ENCODE results near the gene RAB5B. TPM values are rescaled to one million over a fixed set of nuclear protein-coding genes. Genes with fewer than 3 reads are reported as not detected.
"Not testable (repeated sequence)": the region's sequence is repeated elsewhere in the genome, so short reads cannot be mapped to it uniquely, and the experiment has no call there.

The RAB5B gene
- total RNA-seq, 2 experiments from 2014 or later = 51.9 to 52.9 TPM

DNA sequence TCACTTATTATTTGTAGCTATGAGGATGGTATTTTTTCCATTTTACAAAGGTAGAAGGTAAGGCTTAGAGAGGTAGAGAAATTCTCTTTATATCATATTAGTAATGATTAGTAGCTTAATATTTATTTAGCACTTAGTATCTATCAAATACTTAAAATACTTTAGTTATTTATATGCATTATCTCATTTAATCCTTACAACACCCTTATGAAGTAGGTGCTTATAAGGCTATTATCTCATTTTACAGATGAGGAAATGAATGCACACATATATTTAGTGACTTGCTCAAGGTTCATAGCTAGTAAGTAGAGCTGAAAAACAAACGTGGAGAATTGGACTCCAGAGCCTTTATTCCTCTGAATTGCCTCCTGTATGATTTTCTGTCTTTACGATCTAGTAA is 11.0 kb downstream of the RAB5B start:
- Mint-ChIP-seq H3K4me1 (ENCODE audit: low read depth) (peaks cover 6% of the 10 kb centered on the region), H3K9me3 (ENCODE audit: insufficient read depth) (no peaks in the 10 kb centered on the region), H3K36me3 (ENCODE audit: low read depth) (peaks cover 35% of the 10 kb centered on the region), H3K27ac (no peak overlapping the region), H3K4me3 (no peak overlapping the region), H3K27me3 (ENCODE audit: low read depth) (no peaks in the 10 kb centered on the region)
- CTCF ChIA-PET = interaction anchor here (1.0 to 3.1 kb wide), 6 partner anchors 8 to 247 kb away, joined by 3 to 30 read pairs (median 4); partner anchors contain the start of genes RAB5B and RNF41
- DNase-seq = no peak
- no peak for ATAC-seq
- POLR2A ChIA-PET = interaction anchor here (1.0 kb wide), 1 partner anchor 14 kb away, joined by 4 read pairs; no protein-coding TSS in a partner anchor

DNA sequence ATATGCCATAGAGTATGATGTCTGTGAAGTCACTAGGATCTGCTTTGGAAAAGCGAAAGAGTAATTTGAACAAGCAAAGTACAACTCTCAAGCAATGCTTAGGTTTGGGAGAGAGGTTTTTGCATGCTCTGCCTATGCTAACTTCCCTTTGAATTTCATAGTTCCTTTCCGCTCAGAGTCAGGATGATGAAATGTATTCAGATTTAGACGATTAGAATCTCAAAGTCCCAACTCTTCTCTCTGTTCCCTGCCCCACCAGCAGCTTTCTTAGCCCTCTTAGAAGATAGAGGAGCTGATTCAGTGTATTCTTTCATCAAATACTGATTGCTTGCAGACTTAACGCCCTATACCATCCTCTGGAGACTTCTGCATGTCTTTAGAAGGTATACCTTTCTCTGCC is 11.5 kb downstream of the RAB5B start:
- Mint-ChIP-seq H3K36me3 (ENCODE audit: low read depth) (peaks cover 38% of the 10 kb centered on the region), H3K27ac (no peak overlapping the region), H3K27me3 (ENCODE audit: low read depth) (no peaks in the 10 kb centered on the region), H3K4me3 (no peak overlapping the region), H3K9me3 (ENCODE audit: insufficient read depth) (no peaks in the 10 kb centered on the region), H3K4me1 (ENCODE audit: low read depth) (peaks cover 6% of the 10 kb centered on the region)
- ChIA-PET CTCF (interaction anchor here (1.0 to 3.1 kb wide), 5 partner anchors 8 to 247 kb away, joined by 3 to 30 read pairs (median 3); partner anchors contain the start of gene RNF41), POLR2A (interaction anchor here (0.6 to 1.7 kb wide), 2 partner anchors 11 to 78 kb away, joined by 3 to 6 read pairs; no protein-coding TSS in a partner anchor)
- DNase-seq (no peak), ATAC-seq (no peak)

DNA sequence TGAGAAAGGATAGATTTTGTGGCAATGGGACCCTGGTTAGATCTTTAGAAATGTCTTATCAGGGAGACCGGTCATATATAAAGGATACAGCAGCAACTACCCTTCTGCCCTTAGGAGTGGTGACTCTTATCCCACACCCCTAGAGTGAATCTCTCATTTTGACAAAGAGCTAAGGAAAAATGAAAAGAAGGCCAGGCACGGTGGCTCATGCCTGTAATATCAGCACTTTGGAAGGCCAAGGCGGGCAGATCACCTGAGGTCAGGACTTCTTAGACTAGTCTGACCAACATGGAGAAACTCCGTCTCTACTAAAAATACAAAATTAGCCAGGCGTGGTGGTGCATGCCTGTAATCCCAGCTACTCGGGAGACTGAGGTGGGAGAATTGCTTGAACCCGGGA is 12.1 kb downstream of the RAB5B start:
- ChIA-PET POLR2A (interaction anchor here (0.6 to 1.7 kb wide), 4 partner anchors 10 to 77 kb away, joined by 3 to 6 read pairs (median 4); partner anchors contain the start of gene RAB5B), CTCF (interaction anchor here (3.1 kb wide), 1 partner anchor 10 kb away, joined by 30 read pairs; no protein-coding TSS in a partner anchor)
- H3K4me3 Mint-ChIP-seq; H3K4me1 Mint-ChIP-seq (ENCODE audit: low read depth); H3K9me3 Mint-ChIP-seq (ENCODE audit: insufficient read depth); DNase-seq; H3K27ac Mint-ChIP-seq; H3K27me3 Mint-ChIP-seq (ENCODE audit: low read depth); ATAC-seq: not testable (repeated sequence)
- peaks cover 39% of the 10 kb centered on the region for H3K36me3 Mint-ChIP-seq (ENCODE audit: low read depth)

DNA sequence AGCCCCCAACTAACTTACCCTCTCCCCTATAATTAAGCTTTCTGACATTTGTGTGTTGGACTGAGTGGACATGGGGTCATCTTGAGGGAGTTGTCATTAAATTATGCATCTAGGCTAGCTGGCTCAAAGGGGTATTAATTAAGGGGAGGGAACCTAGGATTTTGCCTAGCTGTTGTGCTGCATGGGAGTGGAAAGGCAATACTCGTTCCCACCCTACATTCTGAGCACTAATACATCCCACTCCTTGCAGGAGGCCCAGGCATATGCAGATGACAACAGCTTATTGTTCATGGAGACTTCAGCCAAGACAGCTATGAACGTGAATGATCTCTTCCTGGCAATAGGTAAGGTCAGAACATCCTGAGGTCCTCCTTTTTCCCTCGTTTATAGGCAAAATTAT is 17.2 kb downstream of the RAB5B start:
- DNase-seq (no peak), ATAC-seq (no peak)
- POLR2A ChIA-PET = no interaction called here
- H3K36me3 Mint-ChIP-seq (ENCODE audit: low read depth) = peaks cover 55% of the 10 kb centered on the region
- no peak overlapping the region for H3K4me3 Mint-ChIP-seq
- CTCF ChIA-PET = interaction anchor here (0.6 to 2.8 kb wide), 10 partner anchors 9 to 253 kb away, joined by 3 to 10 read pairs (median 3); partner anchors contain the start of gene RAB5B
- H3K4me1 Mint-ChIP-seq (ENCODE audit: low read depth) = peaks cover 5% of the 10 kb centered on the region
- no peaks in the 10 kb centered on the region for H3K27me3 Mint-ChIP-seq (ENCODE audit: low read depth)
- H3K27ac Mint-ChIP-seq = no peak overlapping the region
- no peaks in the 10 kb centered on the region for H3K9me3 Mint-ChIP-seq (ENCODE audit: insufficient read depth)

DNA sequence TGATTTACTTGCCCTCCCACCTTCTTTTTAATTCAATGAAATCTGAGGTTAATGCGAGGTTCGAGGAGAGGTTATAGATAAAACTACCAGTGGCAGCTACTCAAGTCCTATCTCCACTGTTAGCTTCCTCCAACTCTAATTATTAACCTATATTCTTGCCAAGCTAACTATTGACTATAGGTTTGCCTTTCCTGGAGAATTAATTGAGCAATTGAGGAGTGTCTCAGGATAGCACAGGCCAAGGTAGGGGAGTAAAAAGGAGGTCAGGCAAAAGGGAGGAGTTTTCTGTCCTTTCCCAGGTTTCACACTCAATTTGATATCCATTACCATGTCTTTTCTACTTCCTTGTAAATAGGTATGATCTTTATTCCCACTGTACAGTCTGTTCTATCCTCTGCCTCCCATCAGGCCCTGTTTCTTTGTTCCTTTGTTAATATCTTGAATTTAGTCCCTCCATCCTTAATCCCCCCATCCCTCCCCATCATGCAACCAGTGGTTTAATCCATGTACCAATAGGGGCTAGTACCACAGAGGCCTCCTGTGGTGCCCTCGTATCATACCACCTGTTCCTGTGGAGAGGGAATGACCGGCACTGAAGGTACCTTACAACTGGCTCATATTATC is 19.5 kb downstream of the RAB5B start:
- ChIA-PET POLR2A (interaction anchor here (1.0 kb wide), 1 partner anchor 19 kb away, joined by 3 read pairs; no protein-coding TSS in a partner anchor), CTCF (interaction anchor here (0.7 to 5.3 kb wide), 11 partner anchors 9 to 254 kb away, joined by 3 to 109 read pairs (median 3); no protein-coding TSS in a partner anchor)
- no peaks in the 10 kb centered on the region for H3K27me3 Mint-ChIP-seq (ENCODE audit: low read depth)
- no peak overlapping the region for H3K4me3 Mint-ChIP-seq
- peaks cover 55% of the 10 kb centered on the region for H3K36me3 Mint-ChIP-seq (ENCODE audit: low read depth)
- H3K27ac Mint-ChIP-seq = no peak overlapping the region
- peaks cover 26% of the 10 kb centered on the region for H3K4me1 Mint-ChIP-seq (ENCODE audit: low read depth)
- ATAC-seq = no peak
- no peaks in the 10 kb centered on the region for H3K9me3 Mint-ChIP-seq (ENCODE audit: insufficient read depth)
- DNase-seq = no peak

DNA sequence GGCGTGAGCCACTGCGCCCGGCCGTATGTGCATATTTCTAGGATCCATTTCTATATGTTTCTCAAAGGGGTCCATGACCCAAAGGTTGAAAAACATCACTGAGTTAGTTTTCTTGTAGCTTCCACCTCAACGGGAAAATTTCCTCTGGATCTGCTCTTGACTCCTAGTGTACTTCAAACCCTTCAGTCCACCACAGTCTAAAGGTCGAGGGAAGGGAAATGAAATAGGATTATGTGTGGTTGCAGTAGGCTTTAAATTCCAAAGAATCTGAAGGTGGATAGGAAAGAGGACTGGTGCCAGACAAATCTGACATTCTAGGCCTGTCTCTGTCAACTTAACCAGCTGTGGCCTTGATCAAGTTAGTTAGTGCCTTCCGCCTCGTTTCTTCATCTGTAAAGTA is 21.5 kb downstream of the RAB5B start:
- H3K27me3 Mint-ChIP-seq (ENCODE audit: low read depth) = no peaks in the 10 kb centered on the region
- ATAC-seq = no peak
- H3K4me1 Mint-ChIP-seq (ENCODE audit: low read depth) = peaks cover 37% of the 10 kb centered on the region
- H3K27ac Mint-ChIP-seq = no peak overlapping the region
- no peak overlapping the region for H3K4me3 Mint-ChIP-seq
- DNase-seq = no peak
- peaks cover 44% of the 10 kb centered on the region for H3K36me3 Mint-ChIP-seq (ENCODE audit: low read depth)
- ChIA-PET CTCF (interaction anchor here (0.6 to 5.3 kb wide), 45 partner anchors 8 to 257 kb away, joined by 3 to 109 read pairs (median 6); partner anchors contain the start of genes ERBB3, ESYT1, IKZF4 and ORMDL2), POLR2A (interaction anchor here (0.8 to 2.5 kb wide), 6 partner anchors 9 to 257 kb away, joined by 3 to 10 read pairs (median 6); partner anchors contain the start of gene PA2G4)
- no peaks in the 10 kb centered on the region for H3K9me3 Mint-ChIP-seq (ENCODE audit: insufficient read depth)

DNA sequence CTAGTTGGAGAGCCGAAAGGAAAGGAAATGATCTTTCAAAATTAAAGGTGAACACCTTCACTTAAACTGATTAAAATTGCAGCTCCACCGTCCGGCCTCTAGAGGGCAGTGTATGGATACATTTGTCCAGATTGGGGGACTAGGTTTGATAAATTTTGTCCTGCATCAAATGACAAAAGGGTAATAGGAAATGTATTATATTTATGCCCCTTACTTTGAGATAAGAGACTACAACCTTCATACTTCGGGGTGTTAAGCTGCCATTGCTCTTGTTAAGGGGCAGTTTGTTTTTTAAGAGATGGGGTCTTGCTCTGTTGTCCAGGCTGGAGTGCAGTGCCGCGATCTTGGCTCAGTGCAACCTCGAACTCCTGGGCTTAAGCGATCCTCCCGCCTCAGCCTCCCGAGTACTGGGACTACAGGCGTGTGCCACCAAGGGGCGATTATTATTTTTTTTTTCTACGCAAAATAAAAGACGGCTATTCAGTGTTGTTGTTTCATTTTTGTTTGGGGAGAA is 22.4 kb downstream of the RAB5B start:
- Mint-ChIP-seq H3K27me3 (ENCODE audit: low read depth) (no peaks in the 10 kb centered on the region), H3K9me3 (ENCODE audit: insufficient read depth) (no peaks in the 10 kb centered on the region)
- ATAC-seq = peak; percentile 81

DNA sequence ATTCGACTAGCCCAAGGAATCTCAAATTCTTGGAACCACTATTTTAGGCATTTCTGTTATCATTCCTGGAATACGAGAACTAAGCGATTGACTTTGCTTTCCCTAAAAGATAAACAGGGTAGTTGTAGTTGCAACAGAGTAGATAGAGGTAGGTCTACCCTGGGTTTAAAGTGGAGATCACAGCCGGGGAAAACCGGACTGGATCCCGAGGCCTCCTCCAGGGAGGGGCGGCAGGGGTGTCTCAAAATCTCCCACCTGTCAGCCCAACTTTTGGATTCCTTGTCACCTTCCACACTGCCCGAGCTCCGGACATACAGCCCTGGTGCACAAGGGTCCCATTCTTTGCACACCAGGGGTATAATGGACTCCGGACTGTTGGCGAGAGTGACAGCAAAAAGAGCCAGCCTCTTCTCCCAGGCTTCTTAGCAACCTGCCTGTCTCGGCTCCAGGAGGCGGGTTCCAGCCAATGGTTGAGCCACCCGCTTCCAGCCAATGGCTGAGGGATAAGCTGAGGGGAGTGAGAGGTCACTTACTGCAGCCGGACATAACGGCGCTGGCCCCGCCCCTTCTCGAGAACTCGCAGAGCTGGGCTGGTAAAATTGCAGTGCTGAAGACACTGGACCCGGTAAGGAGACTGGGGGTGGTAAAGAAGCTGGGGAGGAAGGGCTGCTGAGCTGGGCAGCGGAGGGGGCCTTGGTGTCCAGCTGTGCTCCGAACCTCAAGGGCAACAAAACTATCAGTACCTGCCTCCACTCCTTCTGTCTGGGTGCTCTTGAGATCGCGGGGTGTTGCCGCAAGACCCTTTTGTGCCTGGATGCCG is 23.0 kb downstream of the RAB5B start, which contains the start of gene SUOX:
SUOX (plus strand) TSS at position 562 of the 820 bp plus-strand sequence. CDS start 4,946 bp downstream, outside the sequence.
- peak within 1 kb of the TSS; percentile 76 for H3K4me3 Mint-ChIP-seq
- H3K27ac Mint-ChIP-seq = peak within 1 kb of the TSS; percentile 58
- H3K27me3 Mint-ChIP-seq (ENCODE audit: low read depth) = no peaks in the 10 kb centered on the region
- no peaks in the 10 kb centered on the region for H3K9me3 Mint-ChIP-seq (ENCODE audit: insufficient read depth)
- CTCF ChIA-PET = interaction anchor here (0.8 to 5.3 kb wide), 39 partner anchors 9 to 267 kb away, joined by 3 to 109 read pairs (median 6); partner anchors contain the start of genes ESYT1, IKZF4, ORMDL2 and PA2G4
- DNase-seq = peak; percentile 63
- POLR2A ChIA-PET = interaction anchor here (0.7 to 2.5 kb wide), 11 partner anchors 11 to 258 kb away, joined by 3 to 10 read pairs (median 4); partner anchors contain the start of genes PA2G4 and RAB5B
- peaks cover 37% of the 10 kb centered on the region for H3K4me1 Mint-ChIP-seq (ENCODE audit: low read depth)
- peak; percentile 73 for ATAC-seq
- H3K36me3 Mint-ChIP-seq (ENCODE audit: low read depth) = peaks cover 30% of the 10 kb centered on the region

More for the DNA sequence above, 22.4 kb downstream of the RAB5B start:
- POLR2A ChIA-PET = interaction anchor here (0.8 to 2.5 kb wide), 8 partner anchors 10 to 258 kb away, joined by 3 to 10 read pairs (median 5); partner anchors contain the start of gene PA2G4
- peaks cover 35% of the 10 kb centered on the region for H3K36me3 Mint-ChIP-seq (ENCODE audit: low read depth)
- H3K27ac Mint-ChIP-seq = peak overlapping the region; percentile 58
- peaks cover 37% of the 10 kb centered on the region for H3K4me1 Mint-ChIP-seq (ENCODE audit: low read depth)
- peak; percentile 85 for DNase-seq
- peak overlapping the region; percentile 76 for H3K4me3 Mint-ChIP-seq
- CTCF ChIA-PET = interaction anchor here (0.6 to 5.3 kb wide), 49 partner anchors 9 to 266 kb away, joined by 3 to 109 read pairs (median 5); partner anchors contain the start of genes ESYT1, IKZF4, ORMDL2 and PA2G4

DNA sequence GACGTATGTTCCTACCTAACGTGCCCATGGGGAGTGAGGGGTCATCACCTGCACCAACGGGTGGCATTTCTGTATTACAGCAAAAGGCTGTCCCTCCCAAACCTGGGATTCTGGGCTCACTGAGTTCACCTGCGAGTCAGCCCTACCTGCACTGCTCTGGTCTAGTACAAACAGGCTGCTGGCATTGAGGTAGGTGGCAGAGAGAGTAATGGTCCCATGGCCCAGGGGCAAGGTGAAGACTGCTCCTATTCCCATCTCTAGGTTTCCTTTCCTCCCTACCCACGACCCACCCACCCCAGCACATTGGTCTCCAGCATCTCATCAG is 23.6 kb downstream of the RAB5B start:
- POLR2A ChIA-PET = interaction anchor here (0.7 to 1.3 kb wide), 6 partner anchors 10 to 250 kb away, joined by 3 to 5 read pairs (median 4); partner anchors contain the start of gene RAB5B
- DNase-seq (no peak), ATAC-seq (no peak)
- CTCF ChIA-PET = interaction anchor here (0.8 to 5.3 kb wide), 14 partner anchors 9 to 121 kb away, joined by 3 to 109 read pairs (median 18); partner anchors contain the start of genes IKZF4, PA2G4 and RAB5B
- H3K27ac Mint-ChIP-seq = peak overlapping the region; percentile 2
- peaks cover 37% of the 10 kb centered on the region for H3K4me1 Mint-ChIP-seq (ENCODE audit: low read depth)
- peak overlapping the region; percentile 76 for H3K4me3 Mint-ChIP-seq
- no peaks in the 10 kb centered on the region for H3K27me3 Mint-ChIP-seq (ENCODE audit: low read depth)
- peaks cover 25% of the 10 kb centered on the region for H3K36me3 Mint-ChIP-seq (ENCODE audit: low read depth)
- no peaks in the 10 kb centered on the region for H3K9me3 Mint-ChIP-seq (ENCODE audit: insufficient read depth)

DNA sequence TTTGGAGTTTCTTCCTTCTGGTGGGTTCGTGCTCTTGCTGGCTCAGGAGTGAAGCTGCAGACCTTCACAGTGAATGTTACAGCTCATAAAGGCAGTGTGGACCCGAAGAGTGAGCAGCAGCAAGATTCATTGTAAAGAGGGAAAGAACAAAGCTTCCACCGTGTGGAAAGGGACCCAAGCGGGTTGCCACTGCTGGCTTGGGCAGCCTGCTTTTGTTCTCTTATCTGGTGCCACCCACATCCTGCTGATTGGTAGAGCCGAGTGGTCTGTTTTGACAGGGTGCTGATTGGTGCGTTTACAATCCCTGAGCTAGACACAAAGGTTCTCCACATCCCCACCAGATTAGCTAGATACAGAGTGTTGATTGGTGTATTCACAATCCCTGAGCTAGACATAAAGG is 25.6 kb downstream of the RAB5B start:
- H3K27ac Mint-ChIP-seq = peak overlapping the region; percentile 58
- POLR2A ChIA-PET = interaction anchor here (0.6 to 1.0 kb wide), 3 partner anchors 15 to 152 kb away, joined by 3 to 4 read pairs (median 3); no protein-coding TSS in a partner anchor
- peaks cover 12% of the 10 kb centered on the region for H3K36me3 Mint-ChIP-seq (ENCODE audit: low read depth)
- CTCF ChIA-PET = interaction anchor here (0.8 to 2.5 kb wide), 5 partner anchors 10 to 41 kb away, joined by 3 to 14 read pairs (median 4); no protein-coding TSS in a partner anchor
- not testable (repeated sequence) for H3K4me3 Mint-ChIP-seq; ATAC-seq; H3K27me3 Mint-ChIP-seq (ENCODE audit: low read depth); H3K9me3 Mint-ChIP-seq (ENCODE audit: insufficient read depth)
- H3K4me1 Mint-ChIP-seq (ENCODE audit: low read depth) = peaks cover 35% of the 10 kb centered on the region
- peak; percentile 38 for DNase-seq
